Activated naive CD4-positive, alpha-beta T cell treated with anti-CD3 and anti-CD28 coated beads, Interleukin-2, amount 50 U/mL, for 72 hours (primary cell): Measurements from ENCODE around the gene ANG. TPM values are rescaled to one million over a fixed set of nuclear protein-coding genes. Genes with fewer than 3 reads are reported as not detected.
"Not testable (repeated sequence)": the region's sequence is repeated elsewhere in the genome, so short reads cannot be mapped to it uniquely, and the experiment has no call there.

Source experiments
- ATAC-seq, 2 donors: fragments of 150-1000 bp; cut with Tn5 transposase; 2 replicates each; pipeline ENCODE4 v1.10.0; 2021; ENCODE audit warnings: mild to moderate bottlenecking in 2 of 2, moderate library complexity in 2 of 2
- DNase-seq, 2 donors: peaks; one replicate each; pipeline ENCODE4 v3.0.0; 2021 to 2022; ENCODE audit warnings: low spot score in 2 of 2
- H3K27ac Mint-ChIP-seq, 2 donors: one replicate each; pipeline ENCODE4 v1.8.0; 2022; ENCODE audit warnings: mild to moderate bottlenecking in 2 of 2, mixed read lengths in 2 of 2
- H3K36me3 Mint-ChIP-seq, 2 donors: one replicate each; pipeline ENCODE4 v1.8.0; 2022; ENCODE audit warnings: mixed read lengths in 2 of 2
- H3K9me3 Mint-ChIP-seq, 2 donors: one replicate each; pipeline ENCODE4 v1.8.0; 2022; ENCODE audit warnings: mixed read lengths in 2 of 2
- total RNA-seq, 2 donors: library from RNA; stranded (reverse); gene quantifications; one replicate each; pipeline ENCODE4 v1.2.3, GENCODE V29; 2022

ANG gene
- total RNA-seq, result 1 to 10 TPM in 1 of 2 donors, under 1 TPM in 1; 0.48 to 4.1 TPM

- ATAC-seq, result no peak
- Mint-ChIP-seq H3K36me3 (no peaks in the 10 kb centered on the region), H3K27ac (no peak within 1 kb of the TSS)
Observed at GRCh38 chr14:20688167-20688839, at the start of gene ANG. ANG (plus strand) TSS chr14:20688764; CDS start chr14:20693565, 4,801 bp downstream.

GRCh38 chr14:20641591-20641990, 47.0 kb upstream of the ANG start, which contains the start of gene OR6S1:
OR6S1 (minus strand) TSS chr14:20641691; CDS start chr14:20641691, 0 bp downstream.
- ATAC-seq (no peak), DNase-seq (no peak)
- H3K9me3 Mint-ChIP-seq, result no peaks in the 10 kb centered on the region
- H3K27ac Mint-ChIP-seq, result no peak within 1 kb of the TSS
- H3K36me3 Mint-ChIP-seq, result no peaks in the 10 kb centered on the region

More at GRCh38 chr14:20688167-20688839, at the start of gene ANG:
- DNase-seq, result no peak
- no peaks in the 10 kb centered on the region for H3K9me3 Mint-ChIP-seq

DNA sequence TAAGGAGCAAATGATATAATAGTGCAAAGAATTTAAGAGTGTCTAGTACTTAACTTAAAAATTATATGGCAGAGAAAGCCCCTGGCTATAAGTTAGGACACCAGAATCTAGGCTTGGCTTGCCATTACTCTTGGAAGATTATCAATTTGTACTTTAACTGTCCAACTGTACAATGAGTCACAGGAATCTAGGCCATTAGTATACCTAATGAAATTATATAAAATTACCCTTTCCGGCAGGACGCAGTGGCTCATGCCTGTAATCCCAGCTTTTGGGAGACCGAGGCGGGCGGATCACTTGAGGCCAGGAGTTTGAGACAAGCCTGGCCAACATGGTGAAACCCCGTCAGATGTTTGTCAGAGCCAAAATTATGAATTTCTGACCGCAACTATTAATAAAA, 46.4 kb upstream of the ANG start:
- DNase-seq (no peak), ATAC-seq (no peak)
- Mint-ChIP-seq H3K27ac (no peak overlapping the region), H3K36me3 (no peaks in the 10 kb centered on the region), H3K9me3 (no peaks in the 10 kb centered on the region)

DNA sequence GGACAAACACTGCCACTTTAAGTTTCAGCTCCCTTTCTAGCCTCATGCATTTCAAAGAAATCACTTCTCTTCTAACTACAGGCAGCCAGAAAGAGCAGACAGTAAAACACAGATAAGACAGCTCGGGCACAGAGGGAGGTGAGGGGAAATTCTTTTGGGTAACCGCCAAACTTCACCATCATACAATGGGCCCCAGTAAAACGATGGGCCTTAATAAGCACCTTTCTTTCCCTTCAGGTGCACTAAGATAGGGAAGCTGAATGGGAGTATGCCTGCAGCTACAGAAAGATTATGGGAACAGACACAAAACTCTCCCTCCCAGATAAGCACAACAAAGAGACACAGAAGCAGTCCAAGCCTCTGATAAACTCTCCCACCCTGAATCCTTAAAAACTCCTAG, 45.8 kb upstream of the ANG start:
- H3K36me3 Mint-ChIP-seq, ATAC-seq, H3K27ac Mint-ChIP-seq, H3K9me3 Mint-ChIP-seq, DNase-seq: not testable (repeated sequence)

DNA sequence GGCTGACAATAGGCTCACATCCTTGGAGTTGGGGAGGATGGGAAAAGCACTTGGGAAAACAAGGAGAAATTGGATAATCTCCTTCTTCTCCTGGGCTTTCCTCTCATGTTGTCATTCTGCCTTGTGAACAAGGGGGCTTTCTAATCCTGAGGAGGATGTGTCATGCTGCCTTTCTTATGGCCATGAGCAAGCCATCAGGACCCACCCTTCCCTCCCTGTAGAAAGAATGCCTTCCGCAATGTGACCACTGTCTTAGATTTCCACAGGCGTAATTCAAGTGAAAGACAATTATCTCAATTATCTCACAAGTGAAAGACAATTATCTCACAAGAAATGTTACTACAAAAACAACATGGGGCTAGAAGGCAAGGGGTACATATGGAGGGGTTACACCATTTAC, 44.0 kb upstream of the ANG start:
- ATAC-seq (no peak), DNase-seq (no peak)
- H3K36me3 Mint-ChIP-seq, result no peaks in the 10 kb centered on the region
- no peak overlapping the region for H3K27ac Mint-ChIP-seq
- H3K9me3 Mint-ChIP-seq, result no peaks in the 10 kb centered on the region

- no peak overlapping the region for H3K27ac Mint-ChIP-seq
- H3K9me3 Mint-ChIP-seq, result no peaks in the 10 kb centered on the region
- no peak for DNase-seq
- no peaks in the 10 kb centered on the region for H3K36me3 Mint-ChIP-seq
- no peak for ATAC-seq
Observed at GRCh38 chr14:20645481-20645880, 43.1 kb upstream of the ANG start.

GRCh38 chr14:20652996-20653975, 35.3 kb upstream of the ANG start:
- DNase-seq (peak in 1 of 2 donors; percentile 59), ATAC-seq (peak; percentile 54 to 85)
- H3K9me3 Mint-ChIP-seq, result no peaks in the 10 kb centered on the region
- no peaks in the 10 kb centered on the region for H3K36me3 Mint-ChIP-seq
- H3K27ac Mint-ChIP-seq, result peak overlapping the region in 1 of 2 donors; percentile 55

GRCh38 chr14:20655851-20656250, 32.7 kb upstream of the ANG start:
- no peak for ATAC-seq
- DNase-seq, result no peak
- Mint-ChIP-seq H3K36me3 (no peaks in the 10 kb centered on the region), H3K27ac (no peak overlapping the region), H3K9me3 (no peaks in the 10 kb centered on the region)

DNA sequence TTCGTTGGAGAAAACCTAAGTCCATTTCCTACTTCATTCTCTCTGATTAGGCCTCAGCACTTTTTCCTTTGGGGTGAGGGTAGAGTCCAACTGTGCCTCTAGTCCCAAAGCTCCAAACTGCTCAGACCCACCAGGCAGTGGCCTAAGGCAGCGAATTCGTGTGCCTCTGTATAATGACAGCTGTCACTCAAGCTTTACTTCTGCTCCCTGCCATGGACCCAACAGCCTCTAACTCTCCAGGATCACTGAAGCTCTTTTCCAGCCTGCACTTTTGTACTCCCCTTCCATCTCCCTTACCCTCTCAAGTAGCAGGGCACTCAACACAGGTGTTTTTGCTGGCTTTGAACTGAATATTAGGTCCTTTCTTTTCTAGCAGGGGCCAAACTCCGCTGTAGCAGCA, 32.3 kb upstream of the ANG start:
- Mint-ChIP-seq H3K27ac (no peak overlapping the region), H3K9me3 (no peaks in the 10 kb centered on the region), H3K36me3 (no peaks in the 10 kb centered on the region)
- DNase-seq, result no peak
- no peak for ATAC-seq

DNA sequence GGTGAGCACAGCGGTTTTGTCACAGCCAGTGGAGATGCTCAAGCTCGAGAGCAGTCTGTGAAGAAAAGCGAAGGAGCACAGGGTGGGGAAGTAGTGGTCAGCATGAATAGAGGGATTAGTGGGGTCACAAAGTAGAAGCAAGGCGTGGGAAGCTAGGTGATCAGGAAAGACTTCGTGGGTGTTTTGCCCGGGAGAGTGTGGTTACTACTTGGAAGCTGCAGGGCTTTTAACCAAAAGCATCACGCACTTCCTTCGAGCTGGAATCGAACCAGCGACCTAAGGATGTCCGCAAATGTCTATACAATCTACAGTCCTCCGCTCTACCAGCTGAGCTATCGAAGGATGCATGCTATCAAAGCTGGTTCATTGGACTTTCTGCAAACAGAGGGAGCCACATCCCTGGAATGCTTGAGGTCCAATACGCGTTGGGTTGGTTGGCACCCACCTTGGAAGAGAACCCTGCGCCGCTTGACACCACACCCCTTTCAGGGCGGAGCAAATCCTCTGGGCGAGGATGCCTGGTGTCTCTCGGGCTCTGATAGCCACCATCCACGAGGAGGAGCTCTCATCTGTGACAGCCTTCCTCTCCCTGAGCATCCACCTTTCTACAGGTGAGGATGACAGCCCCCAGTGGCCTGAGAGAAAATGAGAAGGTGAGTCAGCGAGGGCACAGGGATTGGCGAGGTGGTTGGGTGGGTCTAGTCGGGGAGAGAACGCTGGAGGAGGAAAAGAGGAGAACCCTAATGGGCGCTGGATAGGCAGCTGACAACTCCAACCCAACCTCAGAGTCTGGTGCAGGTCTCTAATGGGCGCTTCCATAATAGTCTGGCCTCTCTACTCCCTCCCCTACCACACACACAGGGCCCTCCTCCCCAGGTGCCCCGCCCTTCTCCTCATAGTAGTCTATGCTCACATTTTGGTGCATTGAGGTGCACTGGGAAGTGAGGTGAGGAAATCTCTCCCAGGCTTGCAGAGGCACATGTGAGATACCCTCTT, 31.1 kb upstream of the ANG start:
- peak; percentile 33 to 63 for ATAC-seq
- Mint-ChIP-seq H3K36me3 (no peaks in the 10 kb centered on the region), H3K9me3 (no peaks in the 10 kb centered on the region), H3K27ac (no peak overlapping the region)
- DNase-seq, result peak in 1 of 2 donors; percentile 42

- H3K27ac Mint-ChIP-seq, result no peak overlapping the region
- H3K36me3 Mint-ChIP-seq, result no peaks in the 10 kb centered on the region
- ATAC-seq (no peak), DNase-seq (no peak)
- H3K9me3 Mint-ChIP-seq, result no peaks in the 10 kb centered on the region
Observed at GRCh38 chr14:20658246-20658645, 30.3 kb upstream of the ANG start.

DNA sequence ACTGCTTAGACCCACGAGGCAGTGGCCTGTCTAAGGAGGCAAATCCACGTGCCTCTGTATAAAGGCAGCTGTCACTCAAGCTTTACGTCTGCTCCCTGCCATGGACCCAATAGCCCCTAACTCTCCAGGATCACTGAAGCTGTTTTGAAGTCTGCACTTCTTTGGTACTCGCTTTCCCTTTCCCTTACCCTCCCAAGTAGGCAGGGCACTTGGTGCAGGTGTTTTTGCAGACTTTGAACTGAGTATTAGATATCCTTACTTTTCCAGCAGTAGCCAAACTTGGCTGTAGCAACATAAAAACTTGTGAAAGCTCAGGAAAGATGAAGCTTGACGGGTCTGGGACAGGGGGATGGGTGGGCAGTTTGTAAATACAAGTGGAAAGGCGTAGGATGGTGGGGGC, 29.2 kb upstream of the ANG start:
- DNase-seq (no peak), ATAC-seq (no peak)
- Mint-ChIP-seq H3K9me3 (no peaks in the 10 kb centered on the region), H3K36me3 (no peaks in the 10 kb centered on the region), H3K27ac (no peak overlapping the region)

DNA sequence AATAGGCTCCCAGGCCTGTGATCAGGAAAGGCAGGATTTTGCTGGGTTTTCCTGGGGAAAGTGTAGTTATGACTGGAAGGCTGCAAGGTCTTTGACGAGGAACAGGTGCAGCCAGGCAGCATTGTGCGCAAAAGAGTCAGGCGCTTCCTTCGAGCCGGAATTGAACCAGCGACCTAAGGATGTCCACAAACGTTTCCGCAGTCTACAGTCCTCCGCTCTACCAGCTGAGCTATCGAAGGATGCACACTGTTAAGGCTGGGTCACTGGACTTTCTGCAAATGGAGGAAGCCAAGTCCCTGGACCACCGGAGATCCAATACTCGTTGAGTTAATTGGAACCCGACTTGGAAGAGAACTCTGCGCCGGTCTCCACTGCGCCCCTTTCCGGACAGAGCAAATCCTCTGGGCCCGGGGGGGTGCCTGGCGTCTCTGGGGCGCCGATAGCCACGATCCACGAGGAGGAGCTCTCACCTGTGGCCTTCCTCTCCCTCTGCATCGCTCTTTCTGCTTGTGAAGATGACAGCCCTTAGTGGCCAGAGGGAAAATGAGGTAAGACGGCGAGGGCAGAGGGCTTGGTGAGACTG, 28.7 kb upstream of the ANG start:
- H3K9me3 Mint-ChIP-seq, result no peaks in the 10 kb centered on the region
- no peak for DNase-seq
- no peak for ATAC-seq
- H3K27ac Mint-ChIP-seq, result no peak overlapping the region
- no peaks in the 10 kb centered on the region for H3K36me3 Mint-ChIP-seq

GRCh38 chr14:20661197-20661596, 27.4 kb upstream of the ANG start:
- no peak for ATAC-seq
- no peak overlapping the region for H3K27ac Mint-ChIP-seq
- H3K36me3 Mint-ChIP-seq, result no peaks in the 10 kb centered on the region
- no peaks in the 10 kb centered on the region for H3K9me3 Mint-ChIP-seq
- no peak for DNase-seq

DNA sequence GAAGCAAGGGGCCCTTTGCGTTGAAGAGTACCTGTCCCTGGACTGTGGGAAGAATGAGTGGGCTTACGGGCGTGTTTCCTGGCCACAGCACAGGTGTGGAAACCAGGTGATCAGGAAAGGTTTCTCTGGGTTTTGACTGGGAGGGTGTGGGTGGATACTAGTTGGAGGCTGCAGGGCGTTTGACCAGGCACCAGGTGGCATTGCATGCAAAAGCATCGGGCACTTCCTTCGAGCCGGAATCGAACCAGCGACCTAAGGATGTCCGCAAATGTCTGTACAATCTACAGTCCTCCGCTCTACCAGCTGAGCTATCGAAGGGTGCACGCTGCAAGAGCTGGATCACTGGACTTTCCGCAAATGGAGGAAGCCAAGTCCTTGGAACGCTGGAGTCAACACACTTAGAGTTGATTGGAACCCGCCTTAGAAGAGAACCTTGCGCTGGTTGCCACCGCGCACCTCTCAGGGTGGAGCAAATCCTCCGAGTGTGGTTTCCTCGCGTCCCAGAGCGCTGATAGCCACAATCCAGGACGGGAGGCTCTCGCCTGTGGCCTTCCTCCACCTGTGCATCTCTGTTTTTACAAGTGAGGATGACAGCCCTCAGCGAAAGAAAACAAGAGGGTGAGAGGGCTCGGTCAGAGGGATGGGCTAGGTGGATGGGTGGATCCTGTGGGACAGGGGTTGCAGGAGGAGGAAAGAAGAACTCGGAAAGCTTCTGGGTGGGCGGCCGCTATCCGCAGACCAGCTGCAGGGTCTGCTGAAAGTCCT, 25.4 kb upstream of the ANG start:
- peak; percentile 77 to 80 for DNase-seq
- peaks cover 0 to 2% of the 10 kb centered on the region in 2 donors for H3K9me3 Mint-ChIP-seq
- peak; percentile 87 to 89 for ATAC-seq
- H3K36me3 Mint-ChIP-seq, result peaks cover 0 to 3% of the 10 kb centered on the region in 2 donors
- H3K27ac Mint-ChIP-seq, result peak overlapping the region; percentile 82 to 89
